ENCODE data around the gene MSI1.
"Not testable (repeated sequence)": the region's sequence is repeated elsewhere in the genome, so short reads cannot be mapped to it uniquely, and the experiment has no call there.

MSI1 gene

GRCh38 chr12:120353556-120354317 is 15.2 kb downstream of the MSI1 start:
- DNase-seq, result no peak

- no peak for DNase-seq
Measured at GRCh38 chr12:120353136-120353535, 15.8 kb downstream of the MSI1 start.

DNA sequence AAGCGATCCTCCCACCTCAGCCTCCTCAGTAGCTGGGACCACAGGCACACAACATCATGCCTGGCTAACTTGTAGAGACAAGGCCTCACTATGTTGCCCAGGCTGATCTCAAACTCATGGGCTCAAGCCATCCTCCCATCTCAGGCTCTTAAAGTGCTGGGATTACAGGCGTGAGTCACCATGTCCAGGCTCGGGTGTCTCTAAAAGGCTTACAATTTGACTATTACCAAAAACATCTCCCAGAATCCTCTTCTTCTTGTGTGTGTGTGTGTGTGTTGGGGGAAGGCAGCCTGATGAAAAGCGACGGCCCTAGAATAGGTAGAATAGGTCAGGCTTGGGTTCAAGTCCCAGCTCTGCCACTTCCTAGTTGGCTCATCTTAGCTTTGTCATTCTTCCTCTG is 16.8 kb downstream of the MSI1 start:
- DNase-seq, result no peak

GRCh38 chr12:120350576-120351350 is 18.2 kb downstream of the MSI1 start:
- DNase-seq, result no peak

- no peak for DNase-seq
Measured at GRCh38 chr12:120347766-120348165, 21.2 kb downstream of the MSI1 start.

- DNase-seq, result no peak
Measured at GRCh38 chr12:120346681-120347080, 22.3 kb downstream of the MSI1 start.

- DNase-seq, result no peak
Measured at GRCh38 chr12:120346031-120346430, 22.9 kb downstream of the MSI1 start.

- DNase-seq, result no peak
Measured at GRCh38 chr12:120343692-120344091, 25.3 kb downstream of the MSI1 start.

DNA sequence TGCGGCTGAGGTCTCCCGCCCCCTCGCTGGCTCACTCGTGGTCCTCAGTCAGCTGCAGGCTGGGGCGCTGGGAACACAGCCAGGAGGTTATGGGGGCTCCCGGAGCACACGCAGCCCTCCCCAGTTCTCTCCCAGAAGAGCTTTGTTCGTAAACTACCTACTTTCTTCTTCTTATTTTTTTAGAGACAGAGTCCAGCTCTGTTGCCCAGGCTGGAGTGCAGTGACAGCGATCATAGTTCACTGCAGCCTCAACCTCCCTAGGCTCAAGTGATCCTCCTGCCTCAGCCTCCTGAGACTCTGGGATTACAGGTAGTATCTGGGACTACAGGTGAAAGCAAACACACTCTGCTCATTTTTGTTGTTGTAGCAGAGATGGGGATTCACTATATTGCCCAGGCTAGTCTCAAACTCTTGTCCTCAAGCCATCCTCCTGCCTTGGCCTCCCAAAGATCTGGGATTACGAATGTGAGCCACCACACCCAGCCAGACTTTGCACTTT is 25.9 kb downstream of the MSI1 start:
- DNase-seq, result no peak

DNA sequence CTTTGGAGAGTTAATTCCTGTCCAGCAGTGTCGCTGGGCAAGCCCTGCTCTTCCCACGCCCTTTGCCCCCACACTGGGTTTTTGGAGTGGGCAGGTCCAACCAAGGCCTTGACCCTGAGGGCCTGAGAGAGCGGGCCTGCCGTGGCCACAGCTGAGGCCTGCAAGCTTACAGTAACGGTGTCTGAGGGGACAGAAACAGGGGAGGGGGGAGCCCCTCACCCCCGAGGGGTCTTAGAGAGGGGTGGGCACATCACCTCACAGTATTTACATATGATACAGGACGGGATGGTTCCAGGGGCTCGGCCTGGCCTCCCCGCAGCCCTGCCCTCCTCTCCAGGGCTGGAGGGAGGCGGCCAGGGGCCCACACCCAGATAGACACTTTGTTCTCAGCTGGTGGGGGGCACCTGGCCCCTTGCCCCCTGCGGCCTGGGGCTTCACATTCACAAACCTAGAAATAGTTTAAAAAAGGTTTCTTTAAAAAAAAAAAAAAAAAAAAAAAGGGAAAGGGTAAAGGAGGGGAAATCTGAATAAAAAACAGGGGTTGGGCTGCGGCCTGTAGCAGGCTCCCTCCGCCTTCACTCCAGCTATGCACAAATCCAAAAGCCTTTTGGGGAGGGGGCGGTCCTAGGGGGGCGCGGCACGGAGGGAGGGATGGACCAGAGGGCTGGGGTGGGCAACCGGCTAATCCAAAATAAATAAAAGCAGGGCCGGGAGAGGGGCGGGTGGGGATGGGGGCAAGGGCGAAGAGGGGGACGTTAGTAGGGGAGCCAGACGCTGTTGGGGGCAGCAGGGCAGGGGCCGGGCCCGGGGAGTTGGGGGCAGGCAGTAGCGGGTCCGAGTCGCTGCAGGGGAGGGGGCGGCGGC is 26.6 kb downstream of the MSI1 start:
- DNase-seq, result no peak

GRCh38 chr12:120339256-120339655 is 29.7 kb downstream of the MSI1 start:
- DNase-seq, result no peak

DNA sequence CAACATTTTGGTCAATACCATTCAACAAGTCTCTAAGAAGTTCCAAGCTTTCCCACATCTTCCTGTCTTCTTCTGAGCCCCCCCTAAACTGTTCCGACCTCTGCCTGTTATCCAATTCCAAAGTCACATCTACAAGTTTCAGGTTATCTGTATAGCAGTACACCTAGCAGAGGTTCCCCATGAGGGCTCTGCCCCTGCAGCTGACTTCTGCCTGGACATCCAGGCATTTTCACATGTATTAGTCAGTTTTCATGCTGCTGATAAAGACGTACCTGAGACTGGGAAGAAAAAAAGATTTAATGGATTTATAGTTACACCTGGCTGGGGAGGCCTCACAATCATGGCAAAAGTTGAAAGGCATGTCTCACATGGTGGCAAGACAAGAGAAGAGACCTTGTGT is 31.2 kb downstream of the MSI1 start:
- DNase-seq, result no peak

DNA sequence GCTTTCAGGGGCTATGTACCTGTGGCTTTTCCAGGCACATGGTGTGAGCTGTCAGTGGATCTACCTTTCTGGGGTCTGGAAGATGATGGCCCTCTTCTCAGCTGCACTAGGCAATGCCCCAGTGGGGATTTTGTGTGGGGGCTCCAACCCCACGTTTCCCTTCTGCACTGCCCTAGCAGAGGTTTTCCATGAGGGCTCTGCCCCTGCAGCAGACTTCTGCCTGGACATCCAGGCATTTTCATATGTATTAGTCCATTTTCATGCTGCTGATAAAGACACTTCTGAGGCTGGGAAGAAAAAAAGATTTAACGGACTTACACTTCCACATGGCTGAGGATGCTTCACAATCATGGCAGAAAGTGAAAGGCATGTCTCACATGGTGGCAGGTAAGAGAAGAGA is 32.6 kb downstream of the MSI1 start:
- DNase-seq, result not testable (repeated sequence)

GRCh38 chr12:120335447-120335846 is 33.5 kb downstream of the MSI1 start:
- peak; percentile 47 for DNase-seq

- no peak for DNase-seq
Measured at GRCh38 chr12:120332523-120332922, 36.4 kb downstream of the MSI1 start.

DNA sequence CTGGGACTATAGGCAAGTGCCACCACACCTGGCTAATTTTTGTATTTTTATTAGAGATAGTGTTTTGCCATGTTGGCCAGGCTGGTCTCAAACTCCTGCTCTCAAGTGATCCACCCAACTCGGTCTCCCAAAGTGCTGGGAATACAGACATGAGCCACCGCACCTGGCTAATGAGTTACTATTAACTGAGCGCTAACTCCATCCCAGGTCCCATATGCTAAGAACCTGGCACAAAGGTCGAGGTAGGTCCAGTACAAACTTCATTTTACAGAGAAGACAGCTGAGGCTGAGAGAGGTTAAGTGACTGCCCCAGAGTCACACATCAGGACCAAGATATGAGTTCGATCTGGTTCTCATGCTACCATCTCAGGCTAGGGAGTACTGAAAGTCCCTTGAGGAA is 36.9 kb downstream of the MSI1 start:
- no peak for DNase-seq

DNA sequence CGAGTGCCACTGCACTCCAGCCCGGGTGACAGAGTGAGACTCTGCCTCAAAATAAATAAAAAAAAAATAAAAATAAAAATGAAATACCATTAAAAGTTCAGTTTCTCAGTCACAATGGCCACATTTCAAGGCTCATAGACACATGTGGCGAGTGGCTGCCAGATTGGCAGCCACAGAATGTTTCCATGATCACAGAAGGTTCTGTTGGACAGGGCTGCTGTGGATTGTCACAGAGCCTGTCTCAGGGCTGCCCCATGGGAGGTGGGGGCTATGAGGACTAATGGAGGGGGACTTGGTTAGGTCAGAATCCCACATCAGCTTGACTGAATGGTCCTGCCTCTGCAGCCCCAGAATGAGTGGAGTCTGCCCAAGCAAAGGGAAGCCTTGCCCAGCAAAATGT is 37.6 kb downstream of the MSI1 start:
- DNase-seq, result no peak

DNA sequence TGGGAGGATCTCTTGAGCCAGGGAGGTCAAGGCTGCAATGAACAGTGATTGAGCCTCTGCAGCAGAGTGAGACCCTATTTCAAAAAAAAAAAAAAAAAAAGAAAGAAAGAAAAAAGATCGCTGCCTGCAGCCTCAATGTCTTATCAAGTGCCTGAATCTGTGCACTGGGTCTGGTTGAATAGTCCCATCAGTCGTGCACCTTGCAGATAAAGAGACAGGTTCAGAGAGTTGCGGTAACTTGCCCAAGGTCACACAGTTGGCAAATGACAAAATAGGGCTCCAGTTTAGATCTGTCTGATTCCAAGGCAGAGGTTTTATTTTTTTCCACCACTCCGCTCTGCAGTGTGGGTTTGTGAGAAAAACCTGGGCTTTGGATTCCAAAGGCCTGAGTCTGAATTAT is 40.7 kb downstream of the MSI1 start:
- no peak for DNase-seq

GRCh38 chr12:120327593-120327992 is 41.4 kb downstream of the MSI1 start, which contains the start of gene PLA2G1B:
Gene PLA2G1B (minus strand): TSS chr12:120327779. CDS start chr12:120327753, 26 bp downstream.
- no peak for DNase-seq

GRCh38 chr12:120324841-120325417 is 44.0 kb downstream of the MSI1 start:
- no peak for DNase-seq

DNA sequence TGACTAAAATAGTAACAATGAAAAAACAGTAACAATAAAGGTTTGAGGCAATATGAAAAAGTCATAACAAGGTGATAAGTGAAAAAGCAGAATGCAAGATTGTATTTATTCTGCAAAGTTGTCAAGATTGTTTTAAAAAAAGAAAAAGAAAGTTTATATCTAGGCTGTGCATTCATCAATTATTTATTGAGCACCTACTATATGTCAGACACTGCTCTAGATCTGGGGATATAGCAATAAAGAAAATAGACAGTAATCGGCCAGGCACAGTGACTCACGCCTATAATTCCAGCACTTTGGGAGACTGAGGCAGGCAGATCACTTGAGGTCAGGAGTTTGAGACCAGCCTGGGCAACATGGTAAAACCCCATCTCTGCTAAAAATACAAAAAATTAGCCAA is 45.2 kb downstream of the MSI1 start:
- no peak for DNase-seq

GRCh38 chr12:120321382-120322202 is 47.4 kb downstream of the MSI1 start:
- no peak for DNase-seq
